Prostate gland (tissue), 2 donors: ENCODE data around the gene YOD1.

Experiments used
- POLR2A ChIP-seq: fragments of 450-650 bp; IDR thresholded peaks from one replicate; pipeline ENCODE4 v1.6.1; 2016; ENCODE audit warnings: antibody characterized with exemption, mild to moderate bottlenecking
- POLR2AphosphoS5 ChIP-seq: sonication (generic); formaldehyde crosslinking; IDR thresholded peaks from one replicate; pipeline ENCODE4 v1.6.1; 2017; ENCODE audit warnings: antibody characterized with exemption
- TF ChIP-seq, protein P1 (sequence below), 4 experiments: fragments of 200-600 bp in 2 of 4; fragments of 450-650 bp in 2 of 4; sonication (generic) in 2 of 4; IDR thresholded peaks; 1 replicate in 3 of 4; 2 replicates in 1 of 4; pipeline ENCODE4 v1.5.1; 2016 to 2019; ENCODE audit warnings: antibody characterized with exemption in 4 of 4, mild to moderate bottlenecking in 2 of 4, moderate library complexity in 2 of 4

DNA sequence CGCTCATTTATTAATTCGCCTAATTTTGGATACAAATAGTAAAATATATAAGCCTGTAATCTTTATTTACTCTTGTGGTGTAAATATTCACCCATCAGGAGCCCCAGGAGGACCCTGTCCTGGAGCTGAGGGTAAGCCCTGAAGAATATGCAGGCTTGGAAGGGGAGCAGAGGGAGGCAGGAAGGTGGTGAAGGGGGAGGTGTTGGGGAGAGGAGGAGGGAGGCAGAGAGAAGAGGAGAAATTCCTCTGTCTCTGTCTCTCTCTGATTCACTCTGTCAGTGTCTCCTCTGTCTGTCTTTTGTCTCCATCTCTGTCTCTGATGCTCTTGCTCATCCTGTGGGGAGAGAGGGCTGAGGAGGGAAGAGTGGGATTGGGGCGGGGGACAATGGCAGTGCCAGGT is 34.9 kb upstream of the YOD1 start:
- TF ChIP-seq, protein P1, sequence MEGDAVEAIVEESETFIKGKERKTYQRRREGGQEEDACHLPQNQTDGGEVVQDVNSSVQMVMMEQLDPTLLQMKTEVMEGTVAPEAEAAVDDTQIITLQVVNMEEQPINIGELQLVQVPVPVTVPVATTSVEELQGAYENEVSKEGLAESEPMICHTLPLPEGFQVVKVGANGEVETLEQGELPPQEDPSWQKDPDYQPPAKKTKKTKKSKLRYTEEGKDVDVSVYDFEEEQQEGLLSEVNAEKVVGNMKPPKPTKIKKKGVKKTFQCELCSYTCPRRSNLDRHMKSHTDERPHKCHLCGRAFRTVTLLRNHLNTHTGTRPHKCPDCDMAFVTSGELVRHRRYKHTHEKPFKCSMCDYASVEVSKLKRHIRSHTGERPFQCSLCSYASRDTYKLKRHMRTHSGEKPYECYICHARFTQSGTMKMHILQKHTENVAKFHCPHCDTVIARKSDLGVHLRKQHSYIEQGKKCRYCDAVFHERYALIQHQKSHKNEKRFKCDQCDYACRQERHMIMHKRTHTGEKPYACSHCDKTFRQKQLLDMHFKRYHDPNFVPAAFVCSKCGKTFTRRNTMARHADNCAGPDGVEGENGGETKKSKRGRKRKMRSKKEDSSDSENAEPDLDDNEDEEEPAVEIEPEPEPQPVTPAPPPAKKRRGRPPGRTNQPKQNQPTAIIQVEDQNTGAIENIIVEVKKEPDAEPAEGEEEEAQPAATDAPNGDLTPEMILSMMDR (IDR thresholded peaks at IDR 0.05), result no peak
- TF ChIP-seq POLR2A (no peak), POLR2AphosphoS5 (no peak)
